SK-N-SH (cell line): ENCODE measurements around the gene MCTP1. TPM values are rescaled to one million over a fixed set of nuclear protein-coding genes. Genes with fewer than 3 reads are reported as not detected.

ENCODE experiments used
- CTCF ChIA-PET: fragments of 300-600, 350-600 bp; formaldehyde crosslinking; extraction: SDS; loops from one replicate; lab custom pipeline; 2021; lab: Yijun Ruan, JAX
- POLR2A ChIA-PET: fragments of 350-600 bp; sonication (Branson Sonifier 250); formaldehyde crosslinking; extraction: SDS; loops from one replicate; lab custom pipeline; 2020; ENCODE audit warnings: antibody characterized with exemption, inconsistent platforms; lab: Yijun Ruan, JAX
- DNase-seq: peaks from one replicate; pipeline ENCODE4 v3.0.0; 2012
- H2AFZ ChIP-seq: fragments of 200-600 bp; sonication (generic); 2 replicates; pipeline ENCODE4 v1.8.1; 2016; ENCODE audit warnings: antibody characterized with exemption, mild to moderate bottlenecking, low read depth
- H3F3A ChIP-seq: fragments of 200-600 bp; sonication (generic); replicated peaks from 2 replicates; pipeline ENCODE3; 2016; ENCODE audit warnings: antibody characterized with exemption, mild to moderate bottlenecking; ENCODE audit not compliant: insufficient read depth
- H3K27ac ChIP-seq, 2 experiments: fragments of 200-500 bp in 1 of 2; fragments of 200-600 bp in 1 of 2; sonication (Bioruptor generic) in 1 of 2; sonication (generic), shearing (Covaris generic) in 1 of 2; 2 replicates each; pipeline versions ENCODE4 v1.5.1 to v1.6.1; 2014 to 2016; ENCODE audit warnings: low read depth in 2 of 2, inconsistent platforms in 1 of 2, low read length in 1 of 2, mild to moderate bottlenecking in 1 of 2, mixed read lengths in 1 of 2
- H3K27me3 ChIP-seq: fragments of 200-600 bp; sonication (generic), shearing (Covaris generic); 2 replicates; pipeline ENCODE4 v1.6.1; 2016; ENCODE audit warnings: mixed run types; ENCODE audit not compliant: insufficient read depth
- H3K36me3 ChIP-seq, 2 experiments: fragments of 200-500 bp in 1 of 2; fragments of 200-600 bp in 1 of 2; sonication (Bioruptor generic) in 1 of 2; sonication (generic) in 1 of 2; replicated peaks in 1 of 2; 2 replicates each; pipeline versions ENCODE3 to v1.5.1; 2014 to 2016; ENCODE audit warnings: low read length in 1 of 2, mild to moderate bottlenecking in 1 of 2; ENCODE audit not compliant: insufficient read depth in 2 of 2, control insufficient read depth in 1 of 2
- H3K4me1 ChIP-seq, 2 experiments: fragments of 200-500 bp in 1 of 2; fragments of 200-600 bp in 1 of 2; sonication (Bioruptor generic) in 1 of 2; sonication (generic), shearing (Covaris generic) in 1 of 2; 2 replicates each; pipeline versions ENCODE4 v1.5.1 to v1.6.1; 2014 to 2016; ENCODE audit warnings: low read depth in 1 of 2, low read length in 1 of 2, mixed run types in 1 of 2; ENCODE audit not compliant: insufficient read depth in 2 of 2, control insufficient read depth in 1 of 2
- H3K4me2 ChIP-seq: fragments of 200-600 bp; sonication (generic), shearing (Covaris generic); 2 replicates; pipeline ENCODE4 v1.6.1; 2017; ENCODE audit warnings: mixed run types
- H3K4me3 ChIP-seq, 2 experiments: fragments of 200-500 bp in 1 of 2; fragments of 200-600 bp in 1 of 2; sonication (Bioruptor generic) in 1 of 2; sonication (generic), shearing (Covaris generic) in 1 of 2; 2 replicates each; pipeline versions ENCODE4 v1.5.1 to v1.8.1; 2014 to 2016; ENCODE audit warnings: low read depth in 2 of 2, inconsistent platforms in 1 of 2, low read length in 1 of 2, mild to moderate bottlenecking in 1 of 2, mixed read lengths in 1 of 2, moderate library complexity in 1 of 2
- H3K79me2 ChIP-seq: fragments of 200-600 bp; sonication (generic); 2 replicates; pipeline ENCODE4 v1.8.1; 2017; ENCODE audit warnings: mild to moderate bottlenecking; ENCODE audit not compliant: insufficient read depth
- H3K9ac ChIP-seq: fragments of 200-600 bp; sonication (generic); 2 replicates; pipeline ENCODE4 v1.6.1; 2017; ENCODE audit warnings: mixed run types
- H3K9me2 ChIP-seq: fragments of 200-600 bp; sonication (generic); 2 replicates; pipeline ENCODE4 v1.6.1; 2017; ENCODE audit warnings: mixed run types
- H3K9me3 ChIP-seq: fragments of 200-600 bp; sonication (generic); 2 replicates; pipeline ENCODE4 v1.6.1; 2017; ENCODE audit warnings: mixed run types, mild to moderate bottlenecking, moderate library complexity
- H4K20me1 ChIP-seq: fragments of 200-600 bp; sonication (generic); 2 replicates; pipeline ENCODE4 v1.6.1; 2017; ENCODE audit warnings: mild to moderate bottlenecking, mixed run types; ENCODE audit not compliant: insufficient read depth
- CHD2 ChIP-seq: fragments of 150-350 bp; IDR thresholded peaks from 2 replicates; pipeline ENCODE4 v1.6.1; 2018; ENCODE audit warnings: low read length; ENCODE audit not compliant: partially characterized antibody
- FOXJ3 ChIP-seq: sonication (generic); formaldehyde crosslinking; IDR thresholded peaks from 2 replicates; pipeline ENCODE4 v1.5.1; 2020; ENCODE audit warnings: mild to moderate bottlenecking, missing genetic modification reagents
- FOXM1 ChIP-seq: IDR thresholded peaks from 2 replicates; pipeline ENCODE4 v1.4.0; 2012; ENCODE audit warnings: low read depth, mild to moderate bottlenecking
- GABPA ChIP-seq: IDR thresholded peaks from 2 replicates; pipeline ENCODE4 v1.4.0; 2012; ENCODE audit warnings: low read depth, mild to moderate bottlenecking
- GATA2 ChIP-seq: sonication (generic); formaldehyde crosslinking; IDR thresholded peaks from 2 replicates; pipeline ENCODE4 v1.5.0; 2020; ENCODE audit warnings: mild to moderate bottlenecking, missing genetic modification reagents
- JUND ChIP-seq: IDR thresholded peaks from 2 replicates; pipeline ENCODE4 v1.4.0; 2012
- MEF2A ChIP-seq: IDR thresholded peaks from 2 replicates; pipeline ENCODE4 v1.4.0; 2012; ENCODE audit warnings: low read depth, borderline replicate concordance
- NFIC ChIP-seq: IDR thresholded peaks from 2 replicates; pipeline ENCODE4 v1.4.0; 2012; ENCODE audit warnings: borderline replicate concordance
- RFX5 ChIP-seq: IDR thresholded peaks from 2 replicates; pipeline ENCODE4 v1.6.1; 2012; ENCODE audit warnings: mild to moderate bottlenecking, improper control_type of control experiment, low read length
- SMC3 ChIP-seq: IDR thresholded peaks from 2 replicates; pipeline ENCODE4 v1.6.1; 2012; ENCODE audit warnings: low read depth, low read length, improper control_type of control experiment
- TCF12 ChIP-seq: IDR thresholded peaks from 2 replicates; pipeline ENCODE4 v1.4.0; 2012
- TEAD4 ChIP-seq: IDR thresholded peaks from 2 replicates; pipeline ENCODE4 v1.4.0; 2012; ENCODE audit warnings: mild to moderate bottlenecking, borderline replicate concordance; ENCODE audit not compliant: insufficient read depth
- YY1 ChIP-seq: IDR thresholded peaks from 2 replicates; pipeline ENCODE4 v1.4.0; 2012; ENCODE audit warnings: low read depth, mild to moderate bottlenecking
- ZBTB33 ChIP-seq: IDR thresholded peaks from 2 replicates; pipeline ENCODE4 v1.4.0; 2012; ENCODE audit warnings: low read depth, borderline replicate concordance
- WGBS: methylation state at CpG from one replicate; pipeline ENCODE4 v1.1.6; 2017; ENCODE audit warnings: low lambda C conversion rate; 5-methylcytosine and 5-hydroxymethylcytosine counted together
- polyA plus RNA-seq, 3 experiments: library from polyadenylated mRNA; depleted of rRNA; stranded (reverse); fragments of >200 nt; gene quantifications; 2 replicates each; pipeline ENCODE4 v1.2.3, GENCODE V29; 2012

Gene MCTP1
- polyA plus RNA-seq, 1 of the 3 experiments (the other 2 are of a cell fraction), result 0.53 TPM

GRCh38 chr5:94983861-94984535 lies 300.9 kb downstream of the MCTP1 start:
- H3K27ac ChIP-seq, result no peak overlapping the region; a peak in 1 of 4 replicates
- no peak overlapping the region for H3K4me3 ChIP-seq
- H3K79me2 ChIP-seq, result no peaks in the 10 kb centered on the region
- no peaks in the 10 kb centered on the region for H3K36me3 ChIP-seq
- no peaks in the 10 kb centered on the region for H3K27me3 ChIP-seq
- ChIA-PET POLR2A (no interaction called here), CTCF (interaction anchor here (1.6 kb wide), 1 partner anchor 16 kb away, joined by 4 read pairs; no protein-coding TSS in a partner anchor)
- H3K9me2 ChIP-seq, result no peaks in the 10 kb centered on the region
- TF ChIP-seq TCF12 (0 out of 2 replicates have a peak, but pooled peaks have one; percentile 15), GATA2 (CRISPR knock-in tag) (no peak), RFX5 (no peak), MEF2A (peak; percentile 84), ZBTB33 (no peak)
- H2AFZ ChIP-seq, result no peak overlapping the region
- DNase-seq, result no peak
- no peak overlapping the region for H3K4me2 ChIP-seq
- no peaks in the 10 kb centered on the region for H3K9me3 ChIP-seq
- H3F3A ChIP-seq, result no peaks in the 10 kb centered on the region
- WGBS, result 53% methylated on average over 4 of the region's 4 CpGs
- no peaks in the 10 kb centered on the region for H4K20me1 ChIP-seq
- no peak overlapping the region for H3K9ac ChIP-seq
- H3K4me1 ChIP-seq, result peaks cover 0 to 4% of the 10 kb centered on the region in 2 experiments; a peak in 1 of 4 replicates

DNA sequence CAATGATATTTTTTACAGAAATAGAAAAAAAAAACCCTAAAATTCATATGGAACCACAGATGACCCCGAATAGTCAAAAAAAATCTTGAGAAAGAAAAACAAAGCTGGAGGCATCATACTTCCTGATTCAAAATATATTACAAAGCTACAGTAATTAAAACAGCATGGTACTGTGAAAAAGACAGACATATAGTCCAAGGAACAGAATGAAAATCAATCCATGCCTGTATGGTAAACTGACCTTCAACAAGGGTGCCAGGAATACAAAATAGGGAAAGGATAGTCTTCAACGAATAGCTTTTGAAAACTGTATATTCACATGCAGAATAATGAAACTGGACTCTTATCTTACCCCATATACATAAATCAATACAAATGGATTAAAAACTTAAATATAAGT lies 307.5 kb downstream of the MCTP1 start:
- no peak overlapping the region for H2AFZ ChIP-seq
- 4% methylated on average over 2 of the region's 2 CpGs for WGBS
- no peaks in the 10 kb centered on the region for H4K20me1 ChIP-seq
- H3K79me2 ChIP-seq, result no peaks in the 10 kb centered on the region
- CTCF ChIA-PET, result interaction anchor here (1.3 kb wide), 1 partner anchor 9 kb away, joined by 4 read pairs; no protein-coding TSS in a partner anchor
- H3K9me2 ChIP-seq, result no peaks in the 10 kb centered on the region
- TF ChIP-seq SMC3 (no peak), FOXJ3 (CRISPR knock-in tag) (no peak), FOXM1 (no peak), GABPA (no peak), RFX5 (no peak), NFIC (no peak), YY1 (no peak), JUND (no peak), TEAD4 (no peak), CHD2 (no peak)
- TF ChIP-seq, all 33 proteins: peak for 0
- Histone ChIP-seq H3K27me3 (no peaks in the 10 kb centered on the region), H3K9me3 (peaks cover 8% of the 10 kb centered on the region; the same call in 1 of the 2 replicates), H3K4me2 (no peak overlapping the region), H3K9ac (no peak overlapping the region), H3K36me3 (no peaks in the 10 kb centered on the region), H3K4me1 (no peaks in the 10 kb centered on the region), H3F3A (no peaks in the 10 kb centered on the region), H3K27ac (no peak overlapping the region), H3K4me3 (no peak overlapping the region)
- no peak for DNase-seq
- POLR2A ChIA-PET, result no interaction called here
